Erythroblast (primary cell): ENCODE data around the gene HCST.

Experiments
- GATA1 ChIP-seq: IDR thresholded peaks from 2 replicates; pipeline ENCODE4 v1.6.1; 2011; ENCODE audit warnings: low read depth, mild to moderate bottlenecking, control low read depth, low read length, moderate library complexity
- POLR2A ChIP-seq: IDR thresholded peaks from 2 replicates; pipeline ENCODE4 v1.6.1; 2011; ENCODE audit warnings: mild to moderate bottlenecking, low read length

- TF ChIP-seq POLR2A (no peak), GATA1 (no peak)
Observed at GRCh38 chr19:35860436-35860817, 41.9 kb upstream of the HCST start.
